OCI-LY3 (cell line): ENCODE data around the gene PFKFB4.

Experiments used
- H2AFZ ChIP-seq: fragments of 200-600, 300-600 bp; shearing (Covaris generic); 2 replicates; pipeline ENCODE4 v1.6.0; 2014; ENCODE audit warnings: antibody characterized with exemption, low read depth, low read length
- H3K27ac ChIP-seq: fragments of 200-600, 300-600 bp; sonication (generic); 2 replicates; pipeline ENCODE4 v1.5.1; 2014; ENCODE audit warnings: mild to moderate bottlenecking, low read length, moderate library complexity, mixed read lengths
- H3K27me3 ChIP-seq: fragments of 200-600, 300-600 bp; sonication (generic); 2 replicates; pipeline ENCODE4 v1.6.1; 2014; ENCODE audit warnings: low read depth, low read length, mixed read lengths
- H3K36me3 ChIP-seq: fragments of 200-600, 300-600 bp; sonication (generic); replicated peaks from 2 replicates; pipeline ENCODE3; 2014; ENCODE audit warnings: low read depth, low read length, mixed read lengths
- H3K4me1 ChIP-seq: fragments of 300-600, 200-600 bp; sonication (generic); 2 replicates; pipeline ENCODE4 v1.6.1; 2014; ENCODE audit warnings: low read length, mixed read lengths
- H3K4me2 ChIP-seq: fragments of 200-600, 300-600 bp; sonication (generic); 2 replicates; pipeline ENCODE4 v1.6.1; 2014; ENCODE audit warnings: low read length, mixed read lengths
- H3K4me3 ChIP-seq: fragments of 300-600, 200-600 bp; sonication (generic); 2 replicates; pipeline ENCODE4 v1.5.1; 2014; ENCODE audit warnings: antibody characterized with exemption, mild to moderate bottlenecking, low read length, moderate library complexity
- H3K79me2 ChIP-seq: fragments of 300-600, 200-600 bp; shearing (Covaris generic); 2 replicates; pipeline ENCODE4 v1.6.1; 2014; ENCODE audit warnings: mild to moderate bottlenecking, low read length, mixed read lengths
- H3K9ac ChIP-seq: fragments of 300-600, 200-600 bp; shearing (Covaris generic); 2 replicates; pipeline ENCODE4 v1.6.0; 2014; ENCODE audit warnings: mild to moderate bottlenecking, low read length, moderate library complexity
- H3K9me3 ChIP-seq: fragments of 200-600, 300-600 bp; shearing (Covaris generic); 2 replicates; pipeline ENCODE4 v1.6.1; 2014; ENCODE audit warnings: low read length, mixed read lengths; ENCODE audit not compliant: insufficient read depth
- H4K20me1 ChIP-seq: fragments of 200-600, 300-600 bp; sonication (generic); 2 replicates; pipeline ENCODE4 v1.6.1; 2016; ENCODE audit warnings: low read length, mixed read lengths; ENCODE audit not compliant: insufficient read depth
- CTCF ChIP-seq: fragments of 200-600, 300-600 bp; sonication (generic); IDR thresholded peaks from 2 replicates; pipeline ENCODE4 v1.5.1; 2014; ENCODE audit warnings: antibody characterized with exemption, low read length, low read depth
- EZH2phosphoT487 ChIP-seq: fragments of 200-600 bp; shearing (Covaris generic); IDR thresholded peaks from 2 replicates; pipeline ENCODE4 v1.6.1; 2018; ENCODE audit warnings: antibody characterized with exemption, mixed run types, low read depth

Gene PFKFB4

GRCh38 chr3:48599509-48600285 is 43.1 kb upstream of the PFKFB4 start:
- Histone ChIP-seq H3K9ac (no peak overlapping the region), H3K9me3 (no peaks in the 10 kb centered on the region), H3K79me2 (no peaks in the 10 kb centered on the region), H3K36me3 (peaks cover 49% of the 10 kb centered on the region), H3K4me1 (no peaks in the 10 kb centered on the region), H3K4me3 (no peak overlapping the region), H2AFZ (no peak overlapping the region), H3K27ac (no peak overlapping the region), H3K4me2 (no peak overlapping the region), H3K27me3 (no peaks in the 10 kb centered on the region), H4K20me1 (no peaks in the 10 kb centered on the region; the same call in 1 of the 2 replicates)
- no peak for TF ChIP-seq CTCF

GRCh38 chr3:48599077-48599501 is 42.5 kb upstream of the PFKFB4 start:
- Histone ChIP-seq H4K20me1 (no peaks in the 10 kb centered on the region; the same call in 1 of the 2 replicates), H3K36me3 (peaks cover 42% of the 10 kb centered on the region), H3K4me2 (no peak overlapping the region), H3K27me3 (no peaks in the 10 kb centered on the region), H3K4me3 (no peak overlapping the region), H3K9ac (no peak overlapping the region), H3K79me2 (no peaks in the 10 kb centered on the region), H2AFZ (no peak overlapping the region), H3K4me1 (no peaks in the 10 kb centered on the region), H3K9me3 (no peaks in the 10 kb centered on the region), H3K27ac (no peak overlapping the region)
- TF ChIP-seq CTCF: no peak
- no peak for TF ChIP-seq EZH2phosphoT487

GRCh38 chr3:48598323-48599076 is 41.9 kb upstream of the PFKFB4 start:
- Histone ChIP-seq H3K4me3 (no peak overlapping the region), H4K20me1 (no peaks in the 10 kb centered on the region; the same call in 1 of the 2 replicates), H3K36me3 (peaks cover 37% of the 10 kb centered on the region), H2AFZ (no peak overlapping the region), H3K27ac (no peak overlapping the region), H3K27me3 (no peaks in the 10 kb centered on the region), H3K4me1 (no peaks in the 10 kb centered on the region), H3K4me2 (no peak overlapping the region), H3K79me2 (no peaks in the 10 kb centered on the region), H3K9ac (no peak overlapping the region), H3K9me3 (no peaks in the 10 kb centered on the region)
- TF ChIP-seq EZH2phosphoT487 (no peak), CTCF (no peak)

GRCh38 chr3:48597408-48597800 is 40.8 kb upstream of the PFKFB4 start:
- no peak for TF ChIP-seq CTCF
- no peak for TF ChIP-seq EZH2phosphoT487
- H3K9ac ChIP-seq: no peak overlapping the region
- no peaks in the 10 kb centered on the region for H3K27me3 ChIP-seq
- H3K79me2 ChIP-seq: no peaks in the 10 kb centered on the region
- H3K4me3 ChIP-seq: no peak overlapping the region
- H4K20me1 ChIP-seq: no peaks in the 10 kb centered on the region; the same call in 1 of the 2 replicates
- no peak overlapping the region for H3K4me2 ChIP-seq
- H3K27ac ChIP-seq: no peak overlapping the region
- no peak overlapping the region for H2AFZ ChIP-seq
- peaks cover 29% of the 10 kb centered on the region for H3K36me3 ChIP-seq
- H3K9me3 ChIP-seq: no peaks in the 10 kb centered on the region
- no peaks in the 10 kb centered on the region for H3K4me1 ChIP-seq
